Epidermal melanocyte (primary cell): ENCODE results near the gene TPCN2.
"Not testable (repeated sequence)": the region's sequence is repeated elsewhere in the genome, so short reads cannot be mapped to it uniquely, and the experiment has no call there.

Experiments
- DNase-seq: peaks from one replicate; pipeline ENCODE4 v3.0.0; 2011; ENCODE audit warnings: low spot score; ENCODE audit not compliant: insufficient read length

TPCN2 gene

DNA sequence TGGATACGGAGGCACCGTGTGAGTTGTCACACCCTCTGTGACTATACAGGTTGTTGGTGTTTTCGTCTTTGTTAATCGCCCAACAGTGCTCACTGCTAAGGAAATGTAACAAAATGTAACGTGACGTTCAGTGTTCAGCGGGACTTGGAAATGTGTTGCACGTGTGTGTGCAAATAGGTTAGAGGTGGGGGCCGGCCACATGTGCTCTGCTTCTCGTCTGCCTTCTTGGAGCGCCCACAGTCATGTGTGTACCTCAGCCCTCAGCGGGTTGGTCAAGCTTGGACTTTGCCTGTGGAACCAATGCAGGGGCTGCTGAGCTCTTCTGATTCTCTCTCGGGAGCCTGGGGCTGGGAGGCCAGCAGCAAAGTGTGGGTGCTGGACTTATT, 99.6 kb downstream of the TPCN2 start:
- DNase-seq: no peak

DNA sequence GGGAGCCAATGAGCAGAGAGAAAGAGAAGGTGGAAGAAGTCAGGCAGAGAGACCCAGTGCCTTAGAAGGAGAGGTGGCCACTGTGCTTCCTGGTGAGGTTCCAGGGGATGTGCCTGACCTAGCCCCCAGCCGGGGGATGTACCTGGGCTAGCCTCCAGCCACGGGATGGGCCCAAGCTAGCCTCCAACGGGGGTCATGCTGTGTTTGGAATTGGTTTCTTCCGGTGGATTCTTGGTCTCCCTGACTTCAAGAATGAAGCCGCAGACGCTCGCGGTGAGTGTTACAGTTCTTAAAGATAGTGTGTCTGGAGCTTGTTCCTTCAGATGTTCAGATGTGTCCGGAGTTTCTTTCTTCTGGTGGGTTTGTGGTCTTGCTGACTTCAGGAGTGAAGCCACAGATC, 100.1 kb downstream of the TPCN2 start:
- no peak for DNase-seq

DNA sequence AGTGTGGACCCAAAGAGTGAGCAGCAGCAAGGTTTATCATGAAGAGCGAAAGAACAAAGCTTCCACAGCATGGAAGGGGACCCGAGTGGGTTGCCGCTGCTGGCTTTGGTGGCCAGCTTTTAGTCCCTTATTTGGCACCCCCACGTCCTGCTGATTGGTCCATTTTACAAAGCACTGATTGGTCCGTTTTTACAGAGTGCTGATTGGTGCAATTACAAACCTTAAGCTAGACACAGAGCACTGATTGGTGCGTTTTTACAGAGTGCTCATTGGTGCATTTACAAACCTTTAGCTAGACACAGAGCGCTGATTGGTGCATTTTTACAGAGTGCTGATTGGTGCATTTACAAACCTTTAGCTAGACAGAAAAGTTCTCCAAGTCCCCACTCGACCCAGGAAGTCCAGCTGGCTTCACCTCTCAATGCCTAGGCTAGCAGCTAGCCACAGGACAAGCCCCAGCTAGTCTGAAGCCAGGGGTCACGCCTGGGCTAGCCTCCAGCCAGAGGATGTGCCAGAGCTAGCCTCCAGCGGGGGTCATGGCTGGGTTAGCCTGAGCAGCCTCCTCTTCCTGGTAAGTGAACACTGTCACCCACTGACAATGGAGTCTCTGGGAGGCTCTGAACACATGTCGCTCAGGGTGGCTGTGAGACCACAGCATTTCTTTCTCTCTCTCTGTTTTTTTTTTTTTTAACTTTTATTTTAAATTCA, 100.8 kb downstream of the TPCN2 start:
- DNase-seq: not testable (repeated sequence)

- DNase-seq: no peak
Observed at GRCh38 chr11:69150175-69150574, 101.4 kb downstream of the TPCN2 start.

GRCh38 chr11:69151836-69152235, 103.1 kb downstream of the TPCN2 start:
- DNase-seq: no peak

- no peak for DNase-seq
Observed at GRCh38 chr11:69152733-69153421, 104.1 kb downstream of the TPCN2 start.

- DNase-seq: no peak
Observed at GRCh38 chr11:69153661-69154060, 104.9 kb downstream of the TPCN2 start.

GRCh38 chr11:69154211-69154913, 105.6 kb downstream of the TPCN2 start:
- DNase-seq: no peak

DNA sequence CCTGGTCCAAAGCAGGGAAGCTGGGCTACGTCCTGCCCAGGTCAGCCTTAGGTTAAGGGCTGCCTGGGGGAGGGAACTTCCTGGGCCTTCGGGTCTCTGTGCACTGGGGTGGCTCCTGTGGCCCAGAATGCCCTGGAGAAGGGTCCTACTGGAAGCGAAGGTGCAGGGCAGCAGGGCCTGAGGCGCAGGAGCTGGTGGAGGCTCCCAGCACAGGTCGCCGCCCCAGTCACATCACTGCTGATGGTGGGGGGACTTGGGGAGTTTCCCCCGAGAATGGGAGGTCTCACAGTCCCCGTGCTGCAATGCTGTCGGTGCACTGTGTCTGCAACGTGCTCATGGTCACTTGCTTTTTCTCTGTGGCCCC, 106.2 kb downstream of the TPCN2 start:
- no peak for DNase-seq

GRCh38 chr11:69155302-69156234, 106.8 kb downstream of the TPCN2 start, which contains the start of gene SMIM38:
Gene SMIM38 (plus strand): TSS chr11:69155935. CDS start chr11:69157847, 1,912 bp downstream.
- DNase-seq: no peak

DNA sequence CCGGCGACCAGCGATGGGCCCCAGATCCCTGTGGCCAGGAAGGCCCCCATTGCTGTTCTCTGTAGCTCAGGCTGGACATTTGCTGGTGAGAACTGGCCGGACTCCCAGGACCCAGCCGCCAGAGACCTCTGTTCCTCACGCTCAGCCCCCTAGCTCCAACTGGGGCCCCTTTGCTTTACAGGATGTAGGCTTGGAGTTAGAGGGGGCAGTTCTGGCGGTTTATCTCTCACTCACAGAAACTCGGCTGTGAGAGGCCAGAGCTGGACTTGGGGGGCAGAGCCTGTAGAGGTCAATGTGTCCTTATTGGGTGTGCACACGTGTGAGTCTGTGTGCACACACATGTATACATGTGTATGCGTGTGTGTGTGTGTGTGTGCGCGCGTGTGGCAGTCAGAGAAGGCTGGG, 107.5 kb downstream of the TPCN2 start:
- no peak for DNase-seq

- DNase-seq: no peak
Observed at GRCh38 chr11:69156673-69157155, 108.0 kb downstream of the TPCN2 start.

GRCh38 chr11:69157156-69157821, 108.6 kb downstream of the TPCN2 start:
- DNase-seq: peak; percentile 64

- no peak for DNase-seq
Observed at GRCh38 chr11:69157822-69158231, 109.1 kb downstream of the TPCN2 start.

DNA sequence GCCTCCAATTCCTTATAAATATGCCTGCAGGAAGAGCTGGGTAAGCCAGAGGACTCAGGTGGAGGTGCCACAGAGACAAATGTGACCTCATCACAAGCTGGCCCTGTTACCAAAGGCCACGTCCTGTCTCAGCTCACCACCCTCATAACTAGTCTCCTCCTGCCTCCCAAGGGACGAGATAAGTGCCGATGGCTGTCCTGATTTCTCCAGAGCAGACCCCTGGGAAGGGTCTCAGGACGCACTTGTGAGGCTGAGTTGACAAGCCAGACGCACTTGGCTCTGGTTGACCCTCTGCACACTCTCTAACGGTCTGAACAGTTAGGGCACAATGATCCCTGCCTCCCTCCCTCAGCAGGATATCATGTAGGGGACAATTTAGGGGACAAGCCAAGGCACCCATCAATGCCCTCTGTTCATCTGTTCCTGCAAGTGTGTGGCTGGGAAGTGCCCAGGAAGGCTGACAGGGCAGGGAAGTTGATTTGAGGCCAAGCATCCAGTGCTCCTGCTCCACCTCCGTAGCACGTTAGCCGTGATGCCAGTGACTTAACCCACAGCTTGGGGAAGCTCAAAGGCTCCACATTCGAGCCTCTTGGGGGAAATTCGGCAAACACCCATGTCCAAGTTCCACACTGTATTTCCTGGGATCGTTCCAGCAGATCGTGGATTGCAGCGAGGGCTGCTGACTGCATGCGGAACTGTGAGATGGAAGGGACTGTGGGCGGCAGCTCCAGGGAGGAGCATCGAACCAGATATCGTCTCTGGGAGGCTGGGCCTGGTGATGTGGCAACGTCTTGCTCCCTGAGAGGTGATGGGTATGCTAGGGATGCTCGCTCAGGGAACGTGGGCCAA, 109.8 kb downstream of the TPCN2 start:
- no peak for DNase-seq

GRCh38 chr11:69159150-69159852, 110.6 kb downstream of the TPCN2 start:
- no peak for DNase-seq

- no peak for DNase-seq
Observed at GRCh38 chr11:69160296-69161116, 111.8 kb downstream of the TPCN2 start.

DNA sequence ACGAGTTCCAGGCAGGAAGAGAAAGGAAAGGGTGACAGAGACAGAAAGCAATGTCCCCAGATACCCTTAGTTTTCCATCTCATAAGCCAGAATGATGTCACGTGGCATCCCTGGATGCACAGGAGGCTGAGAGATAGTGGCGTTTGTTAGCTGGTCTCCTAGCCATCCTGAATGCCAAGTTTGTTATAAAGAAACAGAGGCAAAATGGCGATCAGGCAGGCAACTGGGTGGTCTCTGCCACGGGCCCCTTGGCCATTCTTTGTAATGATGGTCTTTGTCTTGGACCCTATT, 112.3 kb downstream of the TPCN2 start:
- no peak for DNase-seq
